Cardiac fibroblast (primary cell): ENCODE data around the gene EFR3B.

Experiments used
- DNase-seq, 2 donors: peaks; one replicate each; pipeline versions ENCODE4 v3.0.0 to v3.0.0-alpha.2; 2010; ENCODE audit warnings: low read depth in 2 of 2
- H3K4me3 ChIP-seq, 2 donors: replicated peaks in 1 of 2; 1 replicate in 1 of 2; 2 replicates in 1 of 2; pipeline ENCODE4 v1.5.1; 2011; ENCODE audit warnings: low read depth in 2 of 2, low read length in 2 of 2, mild to moderate bottlenecking in 2 of 2, moderate library complexity in 1 of 2
- TF ChIP-seq, protein P1 (sequence below): IDR thresholded peaks from one replicate; pipeline ENCODE4 v1.5.1; 2011; ENCODE audit warnings: low read depth, mild to moderate bottlenecking, low read length, inconsistent platforms

EFR3B gene

DNA sequence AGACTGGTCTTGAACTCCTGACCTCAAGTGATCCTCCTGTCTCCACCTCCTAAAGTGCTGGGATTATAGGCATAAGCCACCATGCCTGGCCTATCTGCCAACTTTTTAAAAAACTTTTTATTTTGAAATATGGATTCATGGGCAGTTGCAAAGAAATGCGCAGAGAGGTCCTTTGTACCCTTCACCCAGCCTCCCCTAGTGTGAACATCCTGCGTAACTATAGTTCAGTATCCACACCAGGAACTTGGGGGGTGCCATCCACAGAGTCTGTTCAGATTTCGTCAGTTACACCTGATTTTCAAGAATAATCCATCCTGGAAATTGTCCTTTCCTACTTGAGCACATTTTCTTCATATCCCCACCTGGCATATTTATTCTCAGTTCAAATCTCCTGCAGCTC is 33.0 kb downstream of the EFR3B start:
- DNase-seq = no peak
- H3K4me3 ChIP-seq = no peak overlapping the region
- TF ChIP-seq, protein P1, sequence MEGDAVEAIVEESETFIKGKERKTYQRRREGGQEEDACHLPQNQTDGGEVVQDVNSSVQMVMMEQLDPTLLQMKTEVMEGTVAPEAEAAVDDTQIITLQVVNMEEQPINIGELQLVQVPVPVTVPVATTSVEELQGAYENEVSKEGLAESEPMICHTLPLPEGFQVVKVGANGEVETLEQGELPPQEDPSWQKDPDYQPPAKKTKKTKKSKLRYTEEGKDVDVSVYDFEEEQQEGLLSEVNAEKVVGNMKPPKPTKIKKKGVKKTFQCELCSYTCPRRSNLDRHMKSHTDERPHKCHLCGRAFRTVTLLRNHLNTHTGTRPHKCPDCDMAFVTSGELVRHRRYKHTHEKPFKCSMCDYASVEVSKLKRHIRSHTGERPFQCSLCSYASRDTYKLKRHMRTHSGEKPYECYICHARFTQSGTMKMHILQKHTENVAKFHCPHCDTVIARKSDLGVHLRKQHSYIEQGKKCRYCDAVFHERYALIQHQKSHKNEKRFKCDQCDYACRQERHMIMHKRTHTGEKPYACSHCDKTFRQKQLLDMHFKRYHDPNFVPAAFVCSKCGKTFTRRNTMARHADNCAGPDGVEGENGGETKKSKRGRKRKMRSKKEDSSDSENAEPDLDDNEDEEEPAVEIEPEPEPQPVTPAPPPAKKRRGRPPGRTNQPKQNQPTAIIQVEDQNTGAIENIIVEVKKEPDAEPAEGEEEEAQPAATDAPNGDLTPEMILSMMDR = no peak

DNA sequence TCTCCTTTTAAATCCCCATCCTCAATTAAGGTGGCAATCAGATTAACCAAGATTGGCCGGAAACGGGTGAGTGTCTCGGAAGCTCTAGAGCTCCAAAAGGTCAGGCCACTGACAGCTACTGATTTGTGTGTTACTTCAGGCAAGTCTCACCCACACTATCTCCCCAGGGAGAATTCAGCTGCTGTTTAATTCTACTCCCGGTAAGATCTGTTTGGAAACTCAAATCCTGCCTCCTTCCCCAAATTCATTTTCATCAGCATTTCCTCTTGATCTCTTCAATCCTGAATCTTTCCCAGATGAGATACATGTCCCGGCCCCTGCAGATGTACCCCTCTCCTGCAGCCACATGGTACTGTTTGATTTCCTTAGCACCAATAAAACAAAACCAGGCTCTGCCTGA is 34.9 kb downstream of the EFR3B start:
- no peak overlapping the region for H3K4me3 ChIP-seq
- TF ChIP-seq, protein P1 = no peak
- DNase-seq = no peak

DNA sequence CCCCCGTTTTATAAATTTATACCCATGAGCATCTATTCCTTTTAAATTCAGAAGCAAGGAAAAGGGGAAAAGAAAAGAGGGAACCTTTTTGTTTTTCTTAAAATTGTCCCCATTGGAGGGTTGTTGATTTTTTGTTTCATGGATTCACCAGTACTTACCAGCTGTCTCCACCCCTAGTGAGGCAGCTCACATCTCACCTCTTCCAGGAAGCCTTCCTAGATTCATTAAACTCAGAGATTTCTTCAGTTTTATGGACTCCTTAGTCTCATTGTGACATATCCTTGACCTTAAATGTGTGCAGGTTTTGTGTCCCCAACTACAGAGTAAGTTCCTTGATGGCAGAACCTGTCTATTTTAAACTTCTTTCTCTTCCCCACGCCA is 35.9 kb downstream of the EFR3B start:
- no peak overlapping the region for H3K4me3 ChIP-seq
- DNase-seq = no peak
- TF ChIP-seq, protein P1 = no peak

DNA sequence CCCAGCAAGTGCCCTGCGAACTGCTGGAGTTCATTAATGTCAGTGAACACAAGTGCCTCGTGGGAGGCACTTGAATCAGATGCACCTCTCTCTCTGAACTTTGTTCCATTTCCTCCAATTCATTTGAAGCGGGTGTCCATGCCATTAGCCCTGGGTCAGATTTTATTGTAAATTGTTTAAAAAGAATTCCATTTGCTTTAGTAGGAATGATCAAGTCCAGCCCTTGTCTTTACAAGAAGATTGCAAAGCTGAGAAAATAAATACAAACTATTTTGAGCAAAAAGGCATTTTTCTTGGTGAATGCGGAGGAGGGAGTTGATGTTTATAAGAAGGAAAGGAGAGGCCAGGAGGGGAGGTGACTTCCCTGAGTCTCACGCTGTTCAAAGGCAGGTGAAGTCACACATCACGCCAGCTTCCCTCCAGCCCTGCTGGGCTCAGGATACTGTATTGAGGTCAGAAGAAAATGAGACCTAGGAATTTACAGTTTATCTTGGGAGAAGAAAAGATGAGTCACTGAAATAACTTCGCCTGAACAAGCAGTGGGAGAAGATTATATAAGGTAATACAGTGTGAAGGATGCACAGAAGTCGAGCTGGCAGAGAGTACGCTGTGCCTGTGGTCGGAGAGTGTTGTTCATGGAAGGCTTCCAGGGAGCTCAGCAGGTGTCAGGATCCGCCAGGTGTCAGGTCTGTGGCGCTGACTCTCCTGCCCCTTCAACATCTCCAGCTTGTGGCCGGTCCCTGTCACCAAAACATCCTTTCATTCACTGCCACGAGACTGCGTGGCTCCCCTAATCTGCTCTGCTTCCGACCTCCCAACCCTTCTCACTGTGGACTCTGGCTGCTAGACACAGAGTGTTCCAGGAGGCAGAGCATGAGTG is 36.5 kb downstream of the EFR3B start:
- TF ChIP-seq, protein P1 = no peak
- DNase-seq = peak; percentile 45 to 57

DNA sequence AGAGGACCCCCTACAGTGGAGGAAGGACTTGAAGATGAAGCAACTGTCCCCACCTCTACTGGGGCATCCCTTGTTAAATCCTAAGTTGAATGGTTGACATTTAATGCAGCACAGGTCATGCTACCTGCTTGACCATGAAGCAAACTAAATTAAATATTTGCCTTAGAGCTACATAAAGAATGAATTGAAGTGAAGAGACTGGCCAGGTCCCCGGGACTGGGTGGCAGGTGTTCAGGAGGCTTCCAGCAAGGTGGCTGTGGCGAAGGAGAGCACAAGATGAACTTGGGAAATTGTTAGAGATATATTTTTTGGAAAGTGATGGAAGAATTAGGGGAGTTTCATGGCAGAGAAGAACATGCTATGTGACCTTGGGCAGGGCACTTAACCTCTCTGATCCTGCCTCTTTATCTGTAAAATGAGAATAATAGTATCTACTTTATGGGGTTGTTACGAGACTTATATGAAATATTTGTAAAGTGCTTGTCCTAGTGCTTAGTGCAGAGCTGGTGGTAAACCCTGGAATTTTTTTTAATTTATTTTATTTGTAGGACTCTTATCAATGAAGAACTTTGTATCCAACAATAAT is 37.3 kb downstream of the EFR3B start:
- no peak for DNase-seq
- no peak overlapping the region for H3K4me3 ChIP-seq
- TF ChIP-seq, protein P1 = no peak

More for the DNA sequence above, 36.5 kb downstream of the EFR3B start:
- H3K4me3 ChIP-seq = no peak overlapping the region

DNA sequence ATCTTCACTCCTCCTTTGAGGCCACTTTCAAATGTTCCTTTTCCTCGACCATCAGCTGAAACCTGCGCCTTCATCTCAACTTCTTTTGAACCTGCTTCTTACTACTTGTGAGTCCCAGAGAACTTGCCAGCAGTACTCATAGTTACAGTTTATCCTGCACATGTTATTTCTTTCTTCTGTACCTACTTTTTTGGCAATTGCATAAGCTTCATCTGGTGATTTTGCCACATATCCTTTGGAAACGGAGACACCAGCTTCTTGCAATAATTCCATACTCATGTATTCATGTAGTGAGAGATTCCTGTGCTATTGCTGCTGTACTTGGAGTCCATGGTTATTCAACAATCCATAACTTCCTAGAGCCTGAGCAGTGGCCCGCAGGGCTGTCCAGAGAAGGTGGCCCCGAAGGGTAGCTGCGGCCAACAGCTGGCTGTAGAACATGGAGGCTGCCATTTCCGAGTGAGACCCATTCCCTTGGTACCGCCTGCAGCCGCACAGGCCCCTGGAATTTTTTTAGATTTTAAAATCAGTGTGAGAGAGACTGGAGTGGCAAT is 39.4 kb downstream of the EFR3B start:
- no peak for DNase-seq
- TF ChIP-seq, protein P1 = no peak
- H3K4me3 ChIP-seq = no peak overlapping the region
